Fibroblast of villous mesenchyme (primary cell): ENCODE measurements around the gene MS4A15. TPM values are rescaled to one million over a fixed set of nuclear protein-coding genes. Genes with fewer than 3 reads are reported as not detected.

Experiments
- DNase-seq: peaks from one replicate; pipeline ENCODE4 v3.0.0-alpha.2; 2010; ENCODE audit warnings: low read depth
- H3K4me3 ChIP-seq: 2 replicates; pipeline ENCODE4 v1.5.1; 2011; ENCODE audit warnings: low read depth, mild to moderate bottlenecking, low read length
- total RNA-seq: library from RNA; depleted of rRNA; stranded (reverse); fragments of >200 nt; gene quantifications from 2 replicates; pipeline ENCODE4 v1.2.3, GENCODE V29; 2012
- TF ChIP-seq, protein P1 (sequence below): IDR thresholded peaks from 2 replicates; pipeline ENCODE4 v1.5.1; 2012; ENCODE audit warnings: low read depth, mild to moderate bottlenecking, low read length; ENCODE audit not compliant: insufficient read depth

The MS4A15 gene
- total RNA-seq, 1 donor, result not detected

DNA sequence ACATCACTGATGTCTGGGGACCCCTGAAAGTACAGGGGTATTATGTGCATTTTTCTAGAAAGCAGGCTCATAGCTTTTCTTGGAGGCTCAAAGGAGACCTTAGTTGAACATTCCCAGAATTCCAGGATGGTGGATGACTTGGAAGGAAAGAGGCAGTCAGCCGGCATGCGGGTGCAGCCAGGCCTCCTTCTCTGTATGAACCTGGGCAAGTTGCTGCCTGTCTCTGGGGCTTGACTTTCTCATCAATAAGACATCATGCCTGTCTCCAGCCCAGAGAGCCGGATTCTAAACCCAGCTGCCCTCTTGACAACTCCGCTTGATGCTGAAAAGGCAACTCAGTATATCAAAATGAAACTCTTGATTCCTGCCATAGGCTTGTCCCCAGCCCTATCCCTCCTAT is 12.6 kb downstream of the MS4A15 start:
- DNase-seq, result no peak
- H3K4me3 ChIP-seq, result no peak overlapping the region
- TF ChIP-seq, protein P1, sequence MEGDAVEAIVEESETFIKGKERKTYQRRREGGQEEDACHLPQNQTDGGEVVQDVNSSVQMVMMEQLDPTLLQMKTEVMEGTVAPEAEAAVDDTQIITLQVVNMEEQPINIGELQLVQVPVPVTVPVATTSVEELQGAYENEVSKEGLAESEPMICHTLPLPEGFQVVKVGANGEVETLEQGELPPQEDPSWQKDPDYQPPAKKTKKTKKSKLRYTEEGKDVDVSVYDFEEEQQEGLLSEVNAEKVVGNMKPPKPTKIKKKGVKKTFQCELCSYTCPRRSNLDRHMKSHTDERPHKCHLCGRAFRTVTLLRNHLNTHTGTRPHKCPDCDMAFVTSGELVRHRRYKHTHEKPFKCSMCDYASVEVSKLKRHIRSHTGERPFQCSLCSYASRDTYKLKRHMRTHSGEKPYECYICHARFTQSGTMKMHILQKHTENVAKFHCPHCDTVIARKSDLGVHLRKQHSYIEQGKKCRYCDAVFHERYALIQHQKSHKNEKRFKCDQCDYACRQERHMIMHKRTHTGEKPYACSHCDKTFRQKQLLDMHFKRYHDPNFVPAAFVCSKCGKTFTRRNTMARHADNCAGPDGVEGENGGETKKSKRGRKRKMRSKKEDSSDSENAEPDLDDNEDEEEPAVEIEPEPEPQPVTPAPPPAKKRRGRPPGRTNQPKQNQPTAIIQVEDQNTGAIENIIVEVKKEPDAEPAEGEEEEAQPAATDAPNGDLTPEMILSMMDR, result no peak

- TF ChIP-seq, protein P1, result no peak
Observed at GRCh38 chr11:60769811-60770210, 13.1 kb downstream of the MS4A15 start.

DNA sequence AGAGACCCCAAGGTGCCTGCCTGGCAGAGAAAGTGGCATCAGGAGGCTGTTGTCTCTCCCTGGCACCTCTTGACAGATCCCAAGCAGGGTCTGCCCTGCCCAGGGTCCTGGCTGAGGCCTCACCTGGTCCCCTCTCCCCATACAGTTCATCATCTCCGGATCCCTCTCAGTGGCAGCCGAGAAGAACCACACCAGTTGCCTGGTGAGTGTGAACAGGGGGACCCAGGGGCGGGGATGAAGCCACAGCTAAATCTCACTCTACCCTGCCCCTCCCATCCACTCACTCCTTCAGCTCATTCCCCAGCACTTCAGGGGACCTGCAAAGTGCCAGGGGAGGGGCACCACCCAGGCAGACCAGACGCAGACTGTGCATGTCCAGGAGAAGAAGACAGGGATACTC is 14.5 kb downstream of the MS4A15 start:
- H3K4me3 ChIP-seq, result no peak overlapping the region
- no peak for DNase-seq
- TF ChIP-seq, protein P1, result no peak

More at GRCh38 chr11:60769811-60770210, 13.1 kb downstream of the MS4A15 start:
- no peak for DNase-seq
- H3K4me3 ChIP-seq, result no peak overlapping the region

DNA sequence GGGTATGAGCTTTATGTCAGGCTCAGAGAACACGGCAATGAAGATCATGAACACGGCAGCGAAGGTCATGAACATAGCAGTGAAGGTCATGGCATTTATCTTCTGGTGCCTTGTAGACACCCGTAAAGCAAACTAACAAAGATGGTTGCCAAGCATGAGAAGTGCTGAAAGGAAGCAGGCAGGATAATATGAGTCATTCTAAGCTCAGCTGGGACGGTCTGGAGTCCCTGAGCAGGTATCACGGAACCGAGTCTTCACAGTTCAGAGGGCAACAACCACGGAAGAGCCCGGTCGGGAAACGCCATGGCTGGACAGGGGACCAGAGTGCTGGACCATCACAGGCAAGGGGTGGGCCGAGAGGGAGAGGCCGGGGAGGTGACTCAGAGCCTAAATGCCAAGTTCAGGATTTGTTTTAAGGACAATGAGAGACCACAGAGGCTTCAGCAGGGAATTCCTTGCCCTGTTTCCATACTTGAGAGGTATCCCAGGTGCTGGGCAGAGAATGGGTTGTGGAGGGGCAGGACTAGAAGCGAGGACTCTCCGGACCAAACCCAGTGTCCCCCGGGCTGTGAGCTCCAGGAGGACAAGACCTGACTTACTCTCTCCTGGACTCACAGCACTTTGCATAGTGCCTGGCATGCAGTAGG is 15.3 kb downstream of the MS4A15 start:
- TF ChIP-seq, protein P1, result no peak
- H3K4me3 ChIP-seq, result no peak overlapping the region
- no peak for DNase-seq

- TF ChIP-seq, protein P1, result no peak
- no peak for DNase-seq
- no peak overlapping the region for H3K4me3 ChIP-seq
Observed at GRCh38 chr11:60772666-60773065, 16.0 kb downstream of the MS4A15 start.

DNA sequence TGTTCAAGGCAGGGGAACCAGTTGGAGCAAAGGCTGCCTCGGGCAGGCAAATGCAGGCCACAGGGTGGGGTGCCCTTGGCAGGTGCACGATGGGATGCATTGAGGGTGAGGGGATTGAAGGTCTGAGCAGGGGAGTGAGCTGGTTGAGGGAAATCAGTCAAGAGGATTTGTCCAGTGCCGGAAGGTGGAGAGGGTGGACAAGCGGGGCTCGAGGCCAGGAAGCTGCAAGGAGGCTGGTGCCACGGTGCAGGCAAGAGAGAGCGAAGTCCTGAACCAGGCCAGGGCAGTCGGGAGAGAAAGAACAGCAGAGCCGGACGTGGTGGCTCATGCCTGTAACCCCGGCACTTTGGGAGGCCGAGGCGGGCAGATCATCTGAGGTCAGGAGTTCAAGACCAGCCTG is 18.1 kb downstream of the MS4A15 start:
- DNase-seq, result no peak
- TF ChIP-seq, protein P1, result no peak
- H3K4me3 ChIP-seq, result no peak overlapping the region
